Activated naive CD4-positive, alpha-beta T cell treated with anti-CD3 and anti-CD28 coated beads for 36 hours (primary cell): ENCODE data around the gene FCRL5. TPM values are rescaled to one million over a fixed set of nuclear protein-coding genes. Genes with fewer than 3 reads are reported as not detected.

ENCODE experiments used
- CTCF ChIA-PET: fragments of 350-600 bp; sonication (Branson Sonifier 250); formaldehyde crosslinking; loops from one replicate; lab custom pipeline; 2021; ENCODE audit warnings: antibody characterized with exemption; lab: Charles Lee
- DNase-seq: peaks from one replicate; pipeline ENCODE4 v3.0.0-alpha.2; 2020
- H3K27ac Mint-ChIP-seq: one replicate; pipeline ENCODE4 v1.8.0; 2021; ENCODE audit warnings: mild to moderate bottlenecking, mixed read lengths
- H3K27me3 Mint-ChIP-seq: one replicate; pipeline ENCODE4 v1.8.0; 2021; ENCODE audit warnings: low read depth, mixed read lengths
- H3K36me3 Mint-ChIP-seq: one replicate; pipeline ENCODE4 v1.8.0; 2021; ENCODE audit warnings: low read depth, mixed read lengths
- H3K4me1 Mint-ChIP-seq: one replicate; pipeline ENCODE4 v1.8.0; 2021; ENCODE audit warnings: low read depth, mixed read lengths
- H3K4me3 Mint-ChIP-seq: one replicate; pipeline ENCODE4 v1.8.0; 2021; ENCODE audit warnings: mild to moderate bottlenecking, moderate library complexity, mixed read lengths
- H3K9me3 Mint-ChIP-seq: one replicate; pipeline ENCODE4 v1.8.0; 2021; ENCODE audit warnings: mixed read lengths
- intact Hi-C: fragments of 100-400 bp; cut with micrococcal nuclease; formaldehyde crosslinking; loops from one replicate; pipeline ENCODE4 v1.15.1; 2023
- total RNA-seq, 2 experiments: library from RNA; stranded (reverse); gene quantifications; one replicate each; pipeline ENCODE4 v1.2.3, GENCODE V29; 2021

Gene FCRL5
- not detected for total RNA-seq

GRCh38 chr1:157551694-157552693 lies at the start of gene FCRL5:
Gene FCRL5 (minus strand): TSS chr1:157552515. CDS start chr1:157552362, 153 bp downstream.
- no peaks in the 10 kb centered on the region for H3K9me3 Mint-ChIP-seq
- H3K27me3 Mint-ChIP-seq: peaks cover 6% of the 10 kb centered on the region
- CTCF ChIA-PET: no interaction called here
- H3K36me3 Mint-ChIP-seq: no peaks in the 10 kb centered on the region
- H3K4me3 Mint-ChIP-seq: no peak within 1 kb of the TSS
- intact Hi-C loops: no loop called here
- H3K4me1 Mint-ChIP-seq: peaks cover 3% of the 10 kb centered on the region
- DNase-seq: no peak
- H3K27ac Mint-ChIP-seq: no peak within 1 kb of the TSS

- no peak overlapping the region for H3K4me3 Mint-ChIP-seq
- CTCF ChIA-PET: interaction anchor here (1.2 kb wide), 1 partner anchor 20 kb away, joined by 7 read pairs; no protein-coding TSS in a partner anchor
- H3K36me3 Mint-ChIP-seq: no peaks in the 10 kb centered on the region
- DNase-seq: no peak
- intact Hi-C loops: no loop called here
- no peak overlapping the region for H3K27ac Mint-ChIP-seq
- H3K4me1 Mint-ChIP-seq: no peaks in the 10 kb centered on the region
- no peaks in the 10 kb centered on the region for H3K9me3 Mint-ChIP-seq
- H3K27me3 Mint-ChIP-seq: peaks cover 20% of the 10 kb centered on the region
Measured at GRCh38 chr1:157600236-157600635, 47.9 kb upstream of the FCRL5 start.

- intact Hi-C loops: no loop called here
- Mint-ChIP-seq H3K27ac (no peak within 1 kb of the TSS), H3K36me3 (no peaks in the 10 kb centered on the region), H3K9me3 (no peaks in the 10 kb centered on the region), H3K27me3 (peaks cover 17% of the 10 kb centered on the region), H3K4me1 (no peaks in the 10 kb centered on the region), H3K4me3 (no peak within 1 kb of the TSS)
- CTCF ChIA-PET: no interaction called here
- DNase-seq: no peak
Measured at GRCh38 chr1:157597959-157598667, 45.8 kb upstream of the FCRL5 start, which contains the start of gene FCRL4. Gene FCRL4 (minus strand): TSS chr1:157598085. CDS start chr1:157597944, 141 bp downstream.

GRCh38 chr1:157596384-157596783 lies 44.1 kb upstream of the FCRL5 start:
- peaks cover 17% of the 10 kb centered on the region for H3K27me3 Mint-ChIP-seq
- H3K36me3 Mint-ChIP-seq: no peaks in the 10 kb centered on the region
- no peak for DNase-seq
- intact Hi-C loops: no loop called here
- no peak overlapping the region for H3K27ac Mint-ChIP-seq
- H3K4me3 Mint-ChIP-seq: no peak overlapping the region
- CTCF ChIA-PET: no interaction called here
- H3K4me1 Mint-ChIP-seq: no peaks in the 10 kb centered on the region
- H3K9me3 Mint-ChIP-seq: no peaks in the 10 kb centered on the region

- Mint-ChIP-seq H3K27ac (no peak overlapping the region), H3K27me3 (peaks cover 12% of the 10 kb centered on the region), H3K4me1 (no peaks in the 10 kb centered on the region), H3K4me3 (no peak overlapping the region), H3K9me3 (no peaks in the 10 kb centered on the region), H3K36me3 (no peaks in the 10 kb centered on the region)
- intact Hi-C loops: no loop called here
- no peak for DNase-seq
- CTCF ChIA-PET: no interaction called here
Measured at GRCh38 chr1:157595356-157595755, 43.0 kb upstream of the FCRL5 start.

GRCh38 chr1:157585984-157586383 lies 33.7 kb upstream of the FCRL5 start:
- H3K4me3 Mint-ChIP-seq: no peak overlapping the region
- H3K27ac Mint-ChIP-seq: no peak overlapping the region
- intact Hi-C loops: no loop called here
- CTCF ChIA-PET: no interaction called here
- H3K9me3 Mint-ChIP-seq: no peaks in the 10 kb centered on the region
- no peak for DNase-seq
- no peaks in the 10 kb centered on the region for H3K36me3 Mint-ChIP-seq
- peaks cover 4% of the 10 kb centered on the region for H3K27me3 Mint-ChIP-seq
- no peaks in the 10 kb centered on the region for H3K4me1 Mint-ChIP-seq

- H3K27me3 Mint-ChIP-seq: peaks cover 6% of the 10 kb centered on the region
- intact Hi-C loops: loop anchor here (5.0 kb wide), 3 partner anchors 43 to 543 kb away; a partner anchor contains a TSS
- no peak for DNase-seq
- CTCF ChIA-PET: no interaction called here
- H3K4me1 Mint-ChIP-seq: no peaks in the 10 kb centered on the region
- no peak overlapping the region for H3K27ac Mint-ChIP-seq
- H3K9me3 Mint-ChIP-seq: no peaks in the 10 kb centered on the region
- no peaks in the 10 kb centered on the region for H3K36me3 Mint-ChIP-seq
- H3K4me3 Mint-ChIP-seq: no peak overlapping the region
Measured at GRCh38 chr1:157584503-157584902, 32.2 kb upstream of the FCRL5 start.

GRCh38 chr1:157580828-157581210 lies 28.5 kb upstream of the FCRL5 start:
- Mint-ChIP-seq H3K27me3 (peaks cover 2% of the 10 kb centered on the region), H3K4me3 (no peak overlapping the region), H3K4me1 (no peaks in the 10 kb centered on the region), H3K9me3 (no peaks in the 10 kb centered on the region), H3K27ac (no peak overlapping the region), H3K36me3 (no peaks in the 10 kb centered on the region)
- intact Hi-C loops: loop anchor here (2.0 to 5.0 kb wide), 4 partner anchors 46 to 546 kb away; a partner anchor contains a TSS
- no peak for DNase-seq
- CTCF ChIA-PET: interaction anchor here (0.6 to 2.5 kb wide), 22 partner anchors 8 to 1532 kb away, joined by 3 to 23 read pairs (median 3); partner anchors contain the start of gene FCRL3

GRCh38 chr1:157580179-157580827 lies 28.0 kb upstream of the FCRL5 start:
- Mint-ChIP-seq H3K27me3 (peaks cover 2% of the 10 kb centered on the region), H3K4me1 (no peaks in the 10 kb centered on the region), H3K27ac (no peak overlapping the region), H3K9me3 (no peaks in the 10 kb centered on the region), H3K36me3 (no peaks in the 10 kb centered on the region), H3K4me3 (no peak overlapping the region)
- DNase-seq: peak; percentile 33
- CTCF ChIA-PET: interaction anchor here (0.6 to 2.5 kb wide), 28 partner anchors 8 to 1533 kb away, joined by 3 to 23 read pairs (median 3); partner anchors contain the start of gene FCRL3
- intact Hi-C loops: loop anchor here (2.0 to 5.0 kb wide), 4 partner anchors 47 to 547 kb away; a partner anchor contains a TSS

GRCh38 chr1:157577420-157577819 lies 25.1 kb upstream of the FCRL5 start:
- H3K36me3 Mint-ChIP-seq: no peaks in the 10 kb centered on the region

GRCh38 chr1:157575744-157576143 lies 23.4 kb upstream of the FCRL5 start:
- H3K9me3 Mint-ChIP-seq: no peaks in the 10 kb centered on the region
- H3K27me3 Mint-ChIP-seq: peaks cover 4% of the 10 kb centered on the region
- H3K4me1 Mint-ChIP-seq: no peaks in the 10 kb centered on the region
- no peaks in the 10 kb centered on the region for H3K36me3 Mint-ChIP-seq
- H3K4me3 Mint-ChIP-seq: no peak overlapping the region
- intact Hi-C loops: no loop called here
- H3K27ac Mint-ChIP-seq: no peak overlapping the region
- DNase-seq: no peak
- CTCF ChIA-PET: no interaction called here

More at GRCh38 chr1:157577420-157577819, 25.1 kb upstream of the FCRL5 start:
- CTCF ChIA-PET: interaction anchor here (1.3 kb wide), 1 partner anchor 196 kb away, joined by 3 read pairs; no protein-coding TSS in a partner anchor
- Mint-ChIP-seq H3K4me1 (no peaks in the 10 kb centered on the region), H3K9me3 (no peaks in the 10 kb centered on the region), H3K4me3 (no peak overlapping the region), H3K27ac (no peak overlapping the region), H3K27me3 (peaks cover 2% of the 10 kb centered on the region)
- DNase-seq: no peak
- intact Hi-C loops: no loop called here

- intact Hi-C loops: no loop called here
- Mint-ChIP-seq H3K9me3 (no peaks in the 10 kb centered on the region), H3K36me3 (no peaks in the 10 kb centered on the region), H3K27me3 (peaks cover 2% of the 10 kb centered on the region), H3K4me3 (no peak overlapping the region), H3K4me1 (no peaks in the 10 kb centered on the region), H3K27ac (no peak overlapping the region)
- DNase-seq: no peak
- CTCF ChIA-PET: no interaction called here
Measured at GRCh38 chr1:157574836-157575235, 22.5 kb upstream of the FCRL5 start.
